Liver (tissue), 3 donors: ENCODE measurements around the gene PTMA.

ENCODE experiments used
- FOXA1 ChIP-seq: IDR thresholded peaks from 2 replicates; pipeline ENCODE4 v1.6.1; 2016; ENCODE audit warnings: antibody characterized with exemption
- GABPA ChIP-seq, 2 donors: IDR thresholded peaks in 1 of 2; conservative IDR thresholded peaks in 1 of 2; 2 replicates each; pipeline ENCODE4 v1.6.1; 2016; ENCODE audit warnings: antibody characterized with exemption in 2 of 2, mild to moderate bottlenecking in 1 of 2, moderate library complexity in 1 of 2
- HNF4G ChIP-seq: IDR thresholded peaks from 2 replicates; pipeline ENCODE4 v1.6.1; 2016; ENCODE audit warnings: antibody characterized with exemption
- TAF1 ChIP-seq: conservative IDR thresholded peaks from 2 replicates; pipeline ENCODE4 v1.6.1; 2016; ENCODE audit warnings: antibody characterized with exemption, mild to moderate bottlenecking
- YY1 ChIP-seq: IDR thresholded peaks from 2 replicates; pipeline ENCODE4 v1.6.1; 2016; ENCODE audit warnings: antibody characterized with exemption, mild to moderate bottlenecking
- TF ChIP-seq, protein P1 (sequence below): fragments of 150-350 bp; IDR thresholded peaks from 2 replicates; pipeline ENCODE4 v1.5.1; 2017; ENCODE audit warnings: improper control_type of control experiment, low read depth, low read length; ENCODE audit not compliant: missing input control
- TF ChIP-seq, protein P2 (sequence below): IDR thresholded peaks from 2 replicates; pipeline ENCODE4 v1.6.1; 2016; ENCODE audit warnings: antibody characterized with exemption
- donor health status: healthy.
- donor health status: healthy.

GRCh38 chr2:231683292-231684235 lies 24.8 kb upstream of the PTMA start:
- TF ChIP-seq, protein P1, sequence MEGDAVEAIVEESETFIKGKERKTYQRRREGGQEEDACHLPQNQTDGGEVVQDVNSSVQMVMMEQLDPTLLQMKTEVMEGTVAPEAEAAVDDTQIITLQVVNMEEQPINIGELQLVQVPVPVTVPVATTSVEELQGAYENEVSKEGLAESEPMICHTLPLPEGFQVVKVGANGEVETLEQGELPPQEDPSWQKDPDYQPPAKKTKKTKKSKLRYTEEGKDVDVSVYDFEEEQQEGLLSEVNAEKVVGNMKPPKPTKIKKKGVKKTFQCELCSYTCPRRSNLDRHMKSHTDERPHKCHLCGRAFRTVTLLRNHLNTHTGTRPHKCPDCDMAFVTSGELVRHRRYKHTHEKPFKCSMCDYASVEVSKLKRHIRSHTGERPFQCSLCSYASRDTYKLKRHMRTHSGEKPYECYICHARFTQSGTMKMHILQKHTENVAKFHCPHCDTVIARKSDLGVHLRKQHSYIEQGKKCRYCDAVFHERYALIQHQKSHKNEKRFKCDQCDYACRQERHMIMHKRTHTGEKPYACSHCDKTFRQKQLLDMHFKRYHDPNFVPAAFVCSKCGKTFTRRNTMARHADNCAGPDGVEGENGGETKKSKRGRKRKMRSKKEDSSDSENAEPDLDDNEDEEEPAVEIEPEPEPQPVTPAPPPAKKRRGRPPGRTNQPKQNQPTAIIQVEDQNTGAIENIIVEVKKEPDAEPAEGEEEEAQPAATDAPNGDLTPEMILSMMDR = no peak
- no peak for TF ChIP-seq HNF4G
- TF ChIP-seq, protein P2, sequence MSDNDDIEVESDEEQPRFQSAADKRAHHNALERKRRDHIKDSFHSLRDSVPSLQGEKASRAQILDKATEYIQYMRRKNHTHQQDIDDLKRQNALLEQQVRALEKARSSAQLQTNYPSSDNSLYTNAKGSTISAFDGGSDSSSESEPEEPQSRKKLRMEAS = no peak
- TF ChIP-seq FOXA1 = no peak
- TF ChIP-seq GABPA (IDR thresholded peaks at IDR 0.05 in 1 of 2, conservative IDR thresholded peaks at IDR 0.05 in 1 of 2) = no peak
- no peak for TF ChIP-seq TAF1
- TF ChIP-seq YY1 = no peak
